HepG2 (cell line): ENCODE results near the gene TPM2. TPM values are rescaled to one million over a fixed set of nuclear protein-coding genes. Genes with fewer than 3 reads are reported as not detected.

Experiments
- ATAC-seq: fragments of 200-7000 bp; cut with Tn5 transposase; 3 replicates; pipeline ENCODE4 v1.9.1; 2020; ENCODE audit warnings: mild to moderate bottlenecking, moderate library complexity
- Bru-seq: library from RNA; stranded (reverse); fragments of 400-500 nt; gene quantifications from one replicate; lab custom pipeline; 2021; lab: Mats Ljungman, UMichigan
- BruChase-seq, 2 experiments: library from RNA; stranded (reverse); fragments of 400-500 nt; gene quantifications; one replicate each; lab custom pipeline; 2021; lab: Mats Ljungman, UMichigan
- BruUV-seq: library from RNA; stranded (reverse); fragments of 400-500 nt; replicated peaks from 2 replicates; lab custom pipeline; 2021; lab: Mats Ljungman, UMichigan
- CTCF ChIA-PET: fragments of 300-600 bp; formaldehyde crosslinking; extraction: SDS; loops from one replicate; lab custom pipeline; 2021; ENCODE audit warnings: low total read pairs, inconsistent platforms, low intra/inter-chr PET ratio; lab: Yijun Ruan, JAX
- POLR2A ChIA-PET: fragments of 350-600 bp; sonication (Branson Sonifier 250); formaldehyde crosslinking; loops from one replicate; lab custom pipeline; 2020; ENCODE audit warnings: antibody characterized with exemption, inconsistent platforms; lab: Yijun Ruan, JAX
- DNase-seq: peaks from one replicate; pipeline ENCODE4 v3.0.0-alpha.2; 2015; ENCODE audit warnings: low spot score
- FAIRE-seq: peaks from 3 replicates; lab custom pipeline; 2011; peaks lifted over from hg19 to GRCh38; lab: Jason Lieb, UNC
- H2AFZ ChIP-seq: one replicate; pipeline ENCODE4 v1.6.1; 2011; ENCODE audit warnings: low read length, inconsistent platforms
- H3K27ac ChIP-seq: fragments of 300-600 bp; 3 replicates; pipeline ENCODE4 v1.8.0; 2011; ENCODE audit warnings: mixed run types, mild to moderate bottlenecking, mixed read lengths, low read length, inconsistent platforms; ENCODE audit not compliant: insufficient read depth; ENCODE audit errors: extremely low read length
- H3K27me3 ChIP-seq, 2 experiments: fragments of 200-600 bp in 1 of 2; 2 replicates in 1 of 2; 3 replicates in 1 of 2; pipeline versions ENCODE4 v1.6.0 to v1.8.0; 2011; ENCODE audit warnings: low read length in 2 of 2, mild to moderate bottlenecking in 2 of 2, moderate library complexity in 2 of 2, inconsistent platforms in 1 of 2; ENCODE audit not compliant: insufficient read depth in 2 of 2, control insufficient read depth in 1 of 2
- H3K36me3 ChIP-seq, 2 experiments: fragments of 200-600 bp in 1 of 2; replicated peaks in 1 of 2; 2 replicates in 1 of 2; 3 replicates in 1 of 2; pipeline versions ENCODE4 v1.5.1 to v1.8.0; 2011; ENCODE audit warnings: low read length in 2 of 2, inconsistent platforms in 1 of 2; ENCODE audit not compliant: insufficient read depth in 2 of 2, control insufficient read depth in 1 of 2
- H3K4me1 ChIP-seq: 2 replicates; pipeline ENCODE4 v1.5.1; 2012; ENCODE audit warnings: low read length, inconsistent platforms; ENCODE audit not compliant: insufficient read depth
- H3K4me2 ChIP-seq: 2 replicates; pipeline ENCODE4 v1.6.0; 2011; ENCODE audit warnings: low read depth, low read length, inconsistent platforms
- H3K4me3 ChIP-seq, 3 experiments: fragments of 200-600 bp in 1 of 3; sonication (generic), shearing (Covaris generic) in 1 of 3; replicated peaks in 1 of 3; 2 replicates each; pipeline ENCODE4 v1.5.1; 2011 to 2016; ENCODE audit warnings: low read length in 3 of 3, inconsistent platforms in 2 of 3, low read depth in 2 of 3, mild to moderate bottlenecking in 2 of 3, control low read depth in 1 of 3, mixed read lengths in 1 of 3; ENCODE audit not compliant: insufficient read depth in 1 of 3
- H3K79me2 ChIP-seq: one replicate; pipeline ENCODE4 v1.6.1; 2011; ENCODE audit warnings: low read length, inconsistent platforms; ENCODE audit not compliant: insufficient read depth
- H3K9ac ChIP-seq: 2 replicates; pipeline ENCODE4 v1.6.0; 2011; ENCODE audit warnings: mild to moderate bottlenecking, low read depth, low read length, inconsistent platforms; ENCODE audit not compliant: insufficient read depth
- H3K9me3 ChIP-seq: 2 replicates; pipeline ENCODE4 v1.5.1; 2012; ENCODE audit warnings: mild to moderate bottlenecking, low read length
- H4K20me1 ChIP-seq: 2 replicates; pipeline ENCODE4 v1.6.0; 2011; ENCODE audit warnings: inconsistent platforms, mild to moderate bottlenecking, low read length, moderate library complexity; ENCODE audit not compliant: insufficient read depth
- CENPBD1 ChIP-seq: sonication (generic); formaldehyde crosslinking; IDR thresholded peaks from 2 replicates; pipeline ENCODE4 v1.8.0; 2022; ENCODE audit warnings: missing genetic modification reagents, low read depth, mild to moderate bottlenecking, borderline replicate concordance
- DMAP1 ChIP-seq: IDR thresholded peaks from 2 replicates; pipeline ENCODE4 v1.6.1; 2016
- DMTF1 ChIP-seq: sonication (generic); formaldehyde crosslinking; IDR thresholded peaks from 2 replicates; pipeline ENCODE4 v1.4.0; 2020; ENCODE audit warnings: mild to moderate bottlenecking, missing genetic modification reagents
- KLF11 ChIP-seq: IDR thresholded peaks from 2 replicates; pipeline ENCODE4 v1.6.1; 2016; ENCODE audit warnings: missing compliant biosample characterization
- RFX3 ChIP-seq: IDR thresholded peaks from 2 replicates; pipeline ENCODE4 v1.6.1; 2016; ENCODE audit warnings: missing biosample characterization, missing genetic modification reagents
- SAFB2 ChIP-seq: sonication (generic); formaldehyde crosslinking; IDR thresholded peaks from 2 replicates; pipeline ENCODE4 v1.5.1; 2020; ENCODE audit warnings: missing genetic modification reagents, low read depth, mild to moderate bottlenecking, borderline replicate concordance
- SP2 ChIP-seq: sonication (generic); formaldehyde crosslinking; IDR thresholded peaks from 2 replicates; pipeline ENCODE4 v1.5.1; 2020; ENCODE audit warnings: mild to moderate bottlenecking, missing genetic modification reagents
- ZBTB7A ChIP-seq: sonication (generic); formaldehyde crosslinking; IDR thresholded peaks from 2 replicates; pipeline ENCODE4 v1.8.0; 2022; ENCODE audit warnings: mild to moderate bottlenecking, missing genetic modification reagents
- ZGPAT ChIP-seq: IDR thresholded peaks from 2 replicates; pipeline ENCODE4 v1.6.1; 2016; ENCODE audit warnings: mild to moderate bottlenecking
- ZNF121 ChIP-seq: sonication (generic); formaldehyde crosslinking; IDR thresholded peaks from 2 replicates; pipeline ENCODE4 v1.5.0; 2020; ENCODE audit warnings: mild to moderate bottlenecking, missing genetic modification reagents
- ZNF513 ChIP-seq: sonication (generic); formaldehyde crosslinking; conservative IDR thresholded peaks from 2 replicates; pipeline ENCODE4 v1.5.0; 2020; ENCODE audit warnings: missing genetic modification reagents
- ZNF552 ChIP-seq: sonication (generic); formaldehyde crosslinking; IDR thresholded peaks from 2 replicates; pipeline ENCODE4 v1.9.0; 2022; ENCODE audit warnings: missing genetic modification reagents, mild to moderate bottlenecking, borderline replicate concordance
- WGBS: methylation state at CpG from one replicate; pipeline ENCODE4 v1.1.6; 2017; ENCODE audit warnings: low lambda C conversion rate; 5-methylcytosine and 5-hydroxymethylcytosine counted together
- in situ Hi-C: cut with HindIII; loops from 2 replicates; pipeline ENCODE4 v1.10.0; 2017; ENCODE audit warnings: low pct_unique_long_range_greater_than_20kb; ENCODE audit not compliant: extremely low pct_ligation_motif_present
- intact Hi-C: fragments of 100-400 bp; cut with micrococcal nuclease; formaldehyde crosslinking; loops from one replicate; pipeline ENCODE4 v1.10.0; 2022; ENCODE audit not compliant: unreplicated experiment
- long read RNA-seq, 2 experiments: library from RNA in 1 of 2; library from polyadenylated mRNA in 1 of 2; stranded (forward) in 1 of 2; unstranded in 1 of 2; transcript quantifications; one replicate each; pipeline ENCODE4 v2.0.0, GENCODE V29; 2019 to 2022
- polyA minus RNA-seq, 3 experiments: library from RNA; depleted of rRNA, polyadenylated mRNA; stranded (reverse); fragments of >200 nt; gene quantifications; 2 replicates each; pipeline ENCODE4 v1.2.3, GENCODE V29; 2011; ENCODE audit warnings: low replicate concordance in 1 of 3
- polyA plus RNA-seq, 8 experiments: library from polyadenylated mRNA; depleted of rRNA in 3 of 8; stranded (reverse) in 7 of 8; unstranded in 1 of 8; fragments of >200 nt; fragmentation: Illumina TruSeq in 4 of 8; extraction: Trizol in 4 of 8; gene quantifications; 2 replicates each; pipeline versions ENCODE4 v1.2.1 to v1.2.3, GENCODE V29; 2011 to 2016; ENCODE audit warnings: low read depth in 4 of 8, missing spikeins in 1 of 8, mixed read lengths in 1 of 8; ENCODE audit not compliant: insufficient read depth in 1 of 8
- total RNA-seq, 5 experiments: library from RNA; depleted of rRNA; stranded (reverse); fragments of >200 nt; fragmentation: Illumina TruSeq; extraction: Trizol; gene quantifications; 2 replicates each; pipeline ENCODE4 v1.2.3, GENCODE V29; 2016; ENCODE audit warnings: low read depth in 1 of 5

The TPM2 gene
- 0.20 and 3.1 TPM in 2 replicates for total RNA-seq (2016; rRNA removed; fragmentation: Illumina TruSeq; extraction: Trizol)
- 0.61 and 0.71 TPM in 2 replicates for total RNA-seq (2016; cell fraction: cytosol; rRNA removed; fragmentation: Illumina TruSeq; extraction: Trizol; ENCODE audit: low read depth)
- total RNA-seq (2016; cell fraction: insoluble cytoplasmic fraction; rRNA removed; fragmentation: Illumina TruSeq; extraction: Trizol) = 0.25 and 3.2 TPM in 2 replicates
- 0.28 and 0.31 TPM in 2 replicates for total RNA-seq (2016; cell fraction: membrane; rRNA removed; fragmentation: Illumina TruSeq; extraction: Trizol)
- 2.5 and 3.7 TPM in 2 replicates for total RNA-seq (2016; cell fraction: nucleus; rRNA removed; fragmentation: Illumina TruSeq; extraction: Trizol)
- polyA plus RNA-seq (2011; rRNA removed) = 10.7 and 11.4 TPM in 2 replicates
- 1.2 and 1.3 TPM in 2 replicates for polyA plus RNA-seq (2011; cell fraction: cytosol; rRNA removed)
- polyA plus RNA-seq (2011; cell fraction: nucleus; rRNA removed) = 178 and 189 TPM in 2 replicates
- polyA plus RNA-seq (2012) = 21.8 and 22.6 TPM in 2 replicates
- polyA plus RNA-seq (2016; cell fraction: cytosol; fragmentation: Illumina TruSeq; extraction: Trizol; ENCODE audit: low read depth) = 0.17 and 0.26 TPM in 2 replicates
- polyA plus RNA-seq (2016; cell fraction: insoluble cytoplasmic fraction; fragmentation: Illumina TruSeq; extraction: Trizol; ENCODE audit: low read depth) = 0.66 TPM in 2 replicates
- polyA plus RNA-seq (2016; cell fraction: membrane; fragmentation: Illumina TruSeq; extraction: Trizol; ENCODE audit: low read depth) = 0.22 and 0.23 TPM in 2 replicates
- polyA plus RNA-seq (2016; cell fraction: nucleus; fragmentation: Illumina TruSeq; extraction: Trizol; ENCODE audit: insufficient read depth, low read depth) = 23.2 and 23.6 TPM in 2 replicates
- 1.2 and 49.0 TPM in 2 replicates for polyA minus RNA-seq (2011; rRNA and poly(A)+ RNA removed; ENCODE audit: low replicate concordance)
- polyA minus RNA-seq (2011; cell fraction: cytosol; rRNA and poly(A)+ RNA removed) = 0.97 and 1.4 TPM in 2 replicates
- 8.1 and 10.1 TPM in 2 replicates for polyA minus RNA-seq (2011; cell fraction: nucleus; rRNA and poly(A)+ RNA removed)
- Bru-seq, nascent RNA = percentile 40 among the genes with signal in this experiment
- BruChase-seq, experiment 1, labeled RNA remaining after a 6-hour chase = percentile 51 among the genes with signal in this experiment
- percentile 42 among the genes with signal in this experiment for BruChase-seq, experiment 2, labeled RNA remaining after a 2-hour chase
- long read RNA-seq, experiment 1 = 0 reads
- long read RNA-seq, experiment 2, partial matches to known transcripts = 0 of 4 reads
- long read RNA-seq, experiment 2, other reads (novel, unspliced or antisense) = 3 of 4 reads

GRCh38 chr9:35689542-35690293, at the start of gene TPM2:
Gene TPM2, minus strand, starts transcription at chr9:35689925. Its CDS starts 108 bp downstream, at chr9:35689817.
- Histone ChIP-seq H3K9ac (peak within 1 kb of the TSS; percentile 68), H3K4me1 (peaks cover 64% of the 10 kb centered on the region), H2AFZ (no peak within 1 kb of the TSS), H4K20me1 (no peaks in the 10 kb centered on the region), H3K4me3 (peak within 1 kb of the TSS; percentile 75 to 84 (median 81); a peak in 5 of 6 replicates), H3K27ac (no peak within 1 kb of the TSS), H3K4me2 (peak within 1 kb of the TSS; percentile 90), H3K36me3 (no peaks in the 10 kb centered on the region), H3K9me3 (no peaks in the 10 kb centered on the region), H3K27me3 (no peaks in the 10 kb centered on the region), H3K79me2 (no peaks in the 10 kb centered on the region)
- in situ Hi-C loops = no loop called here
- intact Hi-C loops = loop anchor here (10.0 kb wide), 1 partner anchor 45 kb away; no protein-coding TSS in a partner anchor
- WGBS = 93% methylated on average over 43 of the region's 61 CpGs
- CTCF ChIA-PET = no interaction called here
- no TSS peak for BruUV-seq
- ATAC-seq (peak; percentile 2; the same call in 1 of the 3 replicates), FAIRE-seq (no peak), DNase-seq (no peak)
- POLR2A ChIA-PET = interaction anchor here (0.9 to 6.1 kb wide), 11 partner anchors 15 to 139 kb away, joined by 3 to 68 read pairs (median 9); partner anchors contain the start of genes ARHGEF39, CA9, CCDC107 and CREB3
- TF ChIP-seq DMTF1 = no peak
- no peak for TF ChIP-seq ZNF121 (CRISPR knock-in tag)
- 0 out of 2 replicates have a peak, but pooled peaks have one; percentile 16 for TF ChIP-seq SP2
- TF ChIP-seq DMAP1 = no peak
- no peak for TF ChIP-seq RFX3 (CRISPR knock-in tag)
- no peak for TF ChIP-seq SAFB2
- no peak for TF ChIP-seq CENPBD1 (CRISPR knock-in tag)
- TF ChIP-seq ZBTB7A (CRISPR knock-in tag) = no peak
- no peak for TF ChIP-seq KLF11 (CRISPR knock-in tag)
- TF ChIP-seq ZNF513 (CRISPR knock-in tag) = no peak
- TF ChIP-seq ZNF552 = no peak
- no peak for TF ChIP-seq ZGPAT (CRISPR knock-in tag)
